Transverse colon (tissue), 4 donors: ENCODE results near the gene HBE1. TPM values are rescaled to one million over a fixed set of nuclear protein-coding genes. Genes with fewer than 3 reads are reported as not detected.

Experiments used
- DNase-seq: peaks from one replicate; pipeline ENCODE4 v3.0.0-alpha.2; 2019
- H3K27ac ChIP-seq, 4 donors: fragments of 200-600 bp; sonication (generic); 2 replicates each; pipeline ENCODE4 v1.5.1; 2016 to 2018; ENCODE audit warnings: inconsistent platforms in 4 of 4
- H3K27me3 ChIP-seq: fragments of 200-600 bp; sonication (generic); 2 replicates; pipeline ENCODE4 v1.5.1; 2017; ENCODE audit warnings: inconsistent platforms
- H3K36me3 ChIP-seq, 4 donors: fragments of 200-600 bp; sonication (generic); 2 replicates each; pipeline ENCODE4 v1.5.1; 2017 to 2019; ENCODE audit warnings: inconsistent platforms in 4 of 4
- H3K4me1 ChIP-seq, 4 donors: fragments of 200-600 bp; sonication (generic); 2 replicates each; pipeline ENCODE4 v1.5.1; 2017 to 2020; ENCODE audit warnings: inconsistent platforms in 4 of 4
- H3K4me3 ChIP-seq, 4 donors: fragments of 200-600 bp; sonication (generic); 1 replicate in 1 of 4; 2 replicates in 3 of 4; pipeline versions ENCODE4 v1.5.1 to v1.6.1; 2017 to 2019; ENCODE audit warnings: inconsistent platforms in 4 of 4
- H3K9me3 ChIP-seq, 2 donors: fragments of 200-600 bp; sonication (generic); 2 replicates each; pipeline ENCODE4 v1.5.1; 2017 to 2019; ENCODE audit warnings: inconsistent platforms in 2 of 2
- EP300 ChIP-seq: sonication (generic); formaldehyde crosslinking; IDR thresholded peaks from one replicate; pipeline ENCODE4 v1.6.1; 2017; ENCODE audit warnings: antibody characterized with exemption, low read depth
- POLR2A ChIP-seq: fragments of 450-650 bp; IDR thresholded peaks from one replicate; pipeline ENCODE4 v1.6.1; 2016; ENCODE audit warnings: antibody characterized with exemption, mild to moderate bottlenecking, moderate library complexity
- POLR2AphosphoS5 ChIP-seq, 3 donors: sonication (generic); formaldehyde crosslinking; IDR thresholded peaks; one replicate each; pipeline ENCODE4 v1.6.1; 2016; ENCODE audit warnings: antibody characterized with exemption in 3 of 3
- WGBS, 2 donors: methylation state at CpG; one replicate each; pipeline ENCODE4 v1.1.5; 2018; ENCODE audit warnings: low coverage in 1 of 2; 5-methylcytosine and 5-hydroxymethylcytosine counted together
- in situ Hi-C, 4 donors: fragments of 200-750 bp; cut with MboI; loops; one replicate each; pipeline versions ENCODE4 v1.15.0 to v1.15.1; 2017; ENCODE audit warnings: low sequenced_read_pairs in 3 of 4, low pct_ligation_motif_present in 1 of 4, low pct_unique_long_range_greater_than_20kb in 1 of 4
- intact Hi-C: fragments of 100-400 bp; cut with DNase I; formaldehyde crosslinking; loops from one replicate; pipeline ENCODE4 v1.15.1; 2023; ENCODE audit warnings: low total_unique reads
- total RNA-seq, 4 donors: library from RNA; depleted of rRNA; stranded (reverse); fragments of >200 nt; gene quantifications; one replicate each; pipeline ENCODE4 v1.1.0, GENCODE V29; 2016
- TF ChIP-seq, protein P1 (sequence below), 5 experiments: fragments of 200-600 bp in 3 of 5; fragments of 450-650 bp in 2 of 5; sonication (generic) in 3 of 5; IDR thresholded peaks; 1 replicate in 2 of 5; 2 replicates in 3 of 5; pipeline ENCODE4 v1.5.1; 2016 to 2017; ENCODE audit warnings: antibody characterized with exemption in 5 of 5, inconsistent platforms in 3 of 5, mild to moderate bottlenecking in 2 of 5, moderate library complexity in 1 of 5

HBE1 gene
- total RNA-seq, 4 donors from 2014 or later: not detected

DNA sequence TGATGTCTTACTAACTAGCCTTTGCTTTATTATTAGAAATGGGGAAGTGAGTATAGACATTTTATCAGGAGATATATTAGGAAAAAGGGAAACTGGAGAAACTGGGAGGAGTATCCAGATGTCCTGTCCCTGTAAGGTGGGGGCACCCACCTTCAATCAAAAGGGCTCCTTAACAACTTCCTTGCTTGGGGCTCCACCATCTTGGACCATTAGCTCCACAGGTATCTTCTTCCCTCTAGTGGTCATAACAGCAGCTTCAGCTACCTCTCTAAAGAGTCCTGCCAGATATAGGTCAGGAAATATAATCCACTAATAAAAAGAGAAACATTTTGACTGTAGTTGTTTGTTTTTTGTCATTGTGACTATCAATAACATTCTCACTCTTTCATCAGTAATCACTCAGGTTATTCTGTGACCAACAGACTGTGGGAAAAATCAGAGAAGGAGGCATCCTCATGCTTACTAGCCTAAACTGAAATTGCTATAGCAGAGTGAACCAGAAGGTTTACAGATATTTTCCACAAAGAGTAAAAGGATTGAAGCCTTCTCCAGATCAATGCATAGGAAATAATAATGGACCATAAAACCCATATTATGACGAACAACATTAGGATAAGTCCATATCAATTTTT is 21.6 kb upstream of the HBE1 start:
- no peak for DNase-seq
- Histone ChIP-seq H3K36me3 (no peaks in the 10 kb centered on the region), H3K4me1 (no peaks in the 10 kb centered on the region), H3K27ac (no peak overlapping the region), H3K9me3 (no peaks in the 10 kb centered on the region), H3K4me3 (no peak overlapping the region), H3K27me3 (no peaks in the 10 kb centered on the region)
- in situ Hi-C loops: no loop called here
- intact Hi-C loops: no loop called here
- TF ChIP-seq, protein P1, sequence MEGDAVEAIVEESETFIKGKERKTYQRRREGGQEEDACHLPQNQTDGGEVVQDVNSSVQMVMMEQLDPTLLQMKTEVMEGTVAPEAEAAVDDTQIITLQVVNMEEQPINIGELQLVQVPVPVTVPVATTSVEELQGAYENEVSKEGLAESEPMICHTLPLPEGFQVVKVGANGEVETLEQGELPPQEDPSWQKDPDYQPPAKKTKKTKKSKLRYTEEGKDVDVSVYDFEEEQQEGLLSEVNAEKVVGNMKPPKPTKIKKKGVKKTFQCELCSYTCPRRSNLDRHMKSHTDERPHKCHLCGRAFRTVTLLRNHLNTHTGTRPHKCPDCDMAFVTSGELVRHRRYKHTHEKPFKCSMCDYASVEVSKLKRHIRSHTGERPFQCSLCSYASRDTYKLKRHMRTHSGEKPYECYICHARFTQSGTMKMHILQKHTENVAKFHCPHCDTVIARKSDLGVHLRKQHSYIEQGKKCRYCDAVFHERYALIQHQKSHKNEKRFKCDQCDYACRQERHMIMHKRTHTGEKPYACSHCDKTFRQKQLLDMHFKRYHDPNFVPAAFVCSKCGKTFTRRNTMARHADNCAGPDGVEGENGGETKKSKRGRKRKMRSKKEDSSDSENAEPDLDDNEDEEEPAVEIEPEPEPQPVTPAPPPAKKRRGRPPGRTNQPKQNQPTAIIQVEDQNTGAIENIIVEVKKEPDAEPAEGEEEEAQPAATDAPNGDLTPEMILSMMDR (IDR thresholded peaks at IDR 0.05): peak in 3 of 5 experiments; percentile 6 to 24 (median 10)
- no peak for TF ChIP-seq POLR2AphosphoS5 (IDR thresholded peaks at IDR 0.05)
- 65 to 82% methylated on average over 1 of the region's 1 CpG for WGBS, 2 donors

DNA sequence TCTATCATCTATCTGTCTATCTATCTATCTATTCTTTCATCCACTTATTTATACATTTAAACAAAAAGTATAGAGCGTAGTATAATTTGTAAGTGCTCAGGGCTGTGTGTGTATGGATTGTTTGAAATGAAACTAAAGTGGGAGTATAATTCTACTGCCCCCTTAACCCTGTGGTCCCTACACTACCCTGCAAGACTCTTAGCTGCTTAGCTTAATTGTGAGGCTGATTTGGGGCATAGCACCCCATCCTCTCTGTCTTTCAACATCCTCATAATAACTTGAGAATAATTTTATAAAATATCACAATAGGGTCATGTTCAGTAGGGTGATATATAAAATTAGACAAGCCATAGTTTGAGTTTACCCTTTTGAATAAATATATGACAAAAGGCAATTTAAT is 20.4 kb upstream of the HBE1 start:
- H3K9me3 ChIP-seq: no peaks in the 10 kb centered on the region
- no peaks in the 10 kb centered on the region for H3K27me3 ChIP-seq
- WGBS, 2 donors: 97 to 100% methylated on average over 1 of the region's 1 CpG
- H3K27ac ChIP-seq: no peak overlapping the region
- DNase-seq: no peak
- no peak overlapping the region for H3K4me3 ChIP-seq
- H3K36me3 ChIP-seq: no peaks in the 10 kb centered on the region
- H3K4me1 ChIP-seq: no peaks in the 10 kb centered on the region
- in situ Hi-C loops (no loop called here), intact Hi-C loops (no loop called here)
- TF ChIP-seq EP300: no peak
- no peak for TF ChIP-seq POLR2A
- no peak for TF ChIP-seq POLR2AphosphoS5 (IDR thresholded peaks at IDR 0.05)
- TF ChIP-seq, protein P1 (IDR thresholded peaks at IDR 0.05): no peak

DNA sequence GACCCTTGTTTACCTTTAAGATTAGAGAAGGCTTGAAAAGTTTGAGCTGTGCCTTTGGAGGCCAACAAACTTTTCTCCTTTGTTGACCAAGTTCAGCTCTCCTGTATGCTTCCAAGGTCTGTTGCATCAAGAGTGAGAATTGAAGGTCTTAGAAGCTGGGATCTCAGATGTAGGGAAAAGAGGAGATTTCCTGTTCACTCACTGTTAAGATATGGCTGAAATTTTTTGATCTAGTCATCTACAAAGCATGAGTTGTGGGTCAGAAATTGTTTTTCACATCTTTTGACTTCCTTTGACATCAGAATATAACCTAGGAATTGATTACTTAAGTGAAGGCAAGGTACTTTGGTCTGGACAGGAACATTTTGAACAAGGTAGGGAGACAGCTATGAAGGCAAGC is 20.0 kb upstream of the HBE1 start:
- H3K27me3 ChIP-seq: no peaks in the 10 kb centered on the region
- H3K4me1 ChIP-seq: no peaks in the 10 kb centered on the region
- intact Hi-C loops (no loop called here), in situ Hi-C loops (no loop called here)
- no peak for DNase-seq
- H3K36me3 ChIP-seq: no peaks in the 10 kb centered on the region
- TF ChIP-seq POLR2A (no peak), EP300 (no peak), POLR2AphosphoS5 (IDR thresholded peaks at IDR 0.05) (no peak)
- TF ChIP-seq, protein P1 (IDR thresholded peaks at IDR 0.05): no peak
- H3K4me3 ChIP-seq: no peak overlapping the region
- no peaks in the 10 kb centered on the region for H3K9me3 ChIP-seq
- H3K27ac ChIP-seq: no peak overlapping the region

DNA sequence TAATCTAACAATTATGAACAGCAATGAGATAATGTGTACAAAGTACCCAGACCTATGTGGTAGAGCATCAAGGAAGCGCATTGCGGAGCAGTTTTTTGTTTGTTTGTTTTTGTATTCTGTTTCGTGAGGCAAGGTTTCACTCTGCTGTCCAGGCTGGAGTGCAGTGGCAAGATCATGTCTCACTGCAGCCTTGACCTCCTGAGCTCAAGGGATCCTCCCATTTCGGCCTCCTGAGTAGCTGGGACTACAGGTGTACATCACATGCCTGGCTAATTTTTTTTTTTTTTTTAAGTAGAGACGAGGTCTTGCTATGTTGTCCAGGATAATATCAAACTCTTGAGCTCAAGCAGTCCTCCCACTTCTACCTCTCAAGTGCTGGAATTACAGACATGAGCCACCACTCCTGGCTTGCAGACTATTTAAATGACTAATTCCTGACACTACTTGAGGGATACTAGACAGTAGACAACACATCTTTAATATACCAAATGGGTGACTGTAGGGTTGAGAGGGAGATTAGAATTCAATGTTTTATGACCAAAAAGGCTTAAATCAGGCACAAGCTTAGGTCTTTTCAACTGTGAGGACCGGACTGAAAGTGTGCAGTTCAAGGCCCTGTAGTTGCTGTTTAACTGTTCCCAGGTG is 19.3 kb upstream of the HBE1 start:
- in situ Hi-C loops: no loop called here
- 73 to 78% methylated on average over 6 of the region's 6 CpGs for WGBS, 2 donors
- Histone ChIP-seq H3K9me3 (no peaks in the 10 kb centered on the region), H3K4me3 (no peak overlapping the region), H3K27me3 (no peaks in the 10 kb centered on the region), H3K36me3 (no peaks in the 10 kb centered on the region), H3K27ac (no peak overlapping the region), H3K4me1 (no peaks in the 10 kb centered on the region)
- intact Hi-C loops: loop anchor here (1.0 kb wide), 1 partner anchor 29 kb away; no protein-coding TSS in a partner anchor
- TF ChIP-seq EP300 (no peak), POLR2AphosphoS5 (IDR thresholded peaks at IDR 0.05) (no peak), POLR2A (no peak)
- TF ChIP-seq, protein P1 (IDR thresholded peaks at IDR 0.05): no peak
- DNase-seq: no peak
